GM23338 (cell line): ENCODE data around the gene EXOC2. TPM values are rescaled to one million over a fixed set of nuclear protein-coding genes. Genes with fewer than 3 reads are reported as not detected.

Source experiments
- ATAC-seq: fragments of 200-7000 bp; cut with Tn5 transposase; 3 replicates; pipeline ENCODE4 v1.9.1; 2020
- DNase-seq: peaks from one replicate; pipeline ENCODE4 v3.0.0-alpha.2; 2015; ENCODE audit warnings: low spot score
- H2AFZ ChIP-seq: fragments of 200-600 bp; sonication (generic); 2 replicates; pipeline ENCODE4 v1.8.0; 2016; ENCODE audit warnings: antibody characterized with exemption, mild to moderate bottlenecking, moderate library complexity
- H3F3A ChIP-seq: fragments of 200-600 bp; sonication (generic); replicated peaks from 2 replicates; pipeline ENCODE4 v1.8.0; 2017; ENCODE audit warnings: antibody characterized with exemption, mixed run types, low read depth
- H3K27ac ChIP-seq: fragments of 200-600 bp; sonication (generic); 2 replicates; pipeline ENCODE4 v1.6.1; 2016; ENCODE audit warnings: low read depth
- H3K27me3 ChIP-seq: fragments of 200-600 bp; sonication (generic); 2 replicates; pipeline ENCODE4 v1.8.0; 2016; ENCODE audit warnings: mild to moderate bottlenecking, mixed run types, moderate library complexity; ENCODE audit not compliant: insufficient read depth
- H3K36me3 ChIP-seq: fragments of 200-600 bp; sonication (generic); 2 replicates; pipeline ENCODE4 v1.8.0; 2016; ENCODE audit warnings: mild to moderate bottlenecking; ENCODE audit not compliant: insufficient read depth
- H3K4me1 ChIP-seq: fragments of 200-600 bp; sonication (generic); 2 replicates; pipeline ENCODE4 v1.8.0; 2016; ENCODE audit warnings: mild to moderate bottlenecking, moderate library complexity; ENCODE audit not compliant: insufficient read depth
- H3K4me2 ChIP-seq: fragments of 200-600 bp; sonication (generic); 2 replicates; pipeline ENCODE4 v1.7.1; 2017; ENCODE audit warnings: mixed run types
- H3K4me3 ChIP-seq: fragments of 200-600 bp; sonication (generic); 2 replicates; pipeline ENCODE4 v1.6.1; 2016; ENCODE audit warnings: mixed run types
- H3K79me2 ChIP-seq: fragments of 200-600 bp; sonication (generic); replicated peaks from 2 replicates; pipeline ENCODE4 v1.8.0; 2017; ENCODE audit warnings: mild to moderate bottlenecking; ENCODE audit not compliant: insufficient read depth
- H3K9me2 ChIP-seq: fragments of 200-600 bp; sonication (generic); 2 replicates; pipeline ENCODE4 v1.8.0; 2017; ENCODE audit not compliant: insufficient read depth
- H4K20me1 ChIP-seq: fragments of 200-600 bp; sonication (generic); replicated peaks from 2 replicates; pipeline ENCODE4 v1.8.0; 2017; ENCODE audit warnings: mild to moderate bottlenecking; ENCODE audit not compliant: insufficient read depth
- H3K27ac Mint-ChIP-seq: 2 replicates; pipeline ENCODE4 v1.8.0; 2020; ENCODE audit warnings: inconsistent platforms, mild to moderate bottlenecking, moderate library complexity, mixed read lengths
- H3K27me3 Mint-ChIP-seq: 3 replicates; pipeline ENCODE4 v1.8.0; 2022; ENCODE audit warnings: low read depth, mild to moderate bottlenecking, moderate library complexity, mixed read lengths, inconsistent platforms; ENCODE audit not compliant: insufficient read depth, poor library complexity
- H3K36me3 Mint-ChIP-seq: 3 replicates; pipeline ENCODE4 v1.8.0; 2021; ENCODE audit warnings: low read depth, mild to moderate bottlenecking, inconsistent platforms, moderate library complexity, mixed read lengths
- H3K4me1 Mint-ChIP-seq: 3 replicates; pipeline ENCODE4 v1.8.0; 2020; ENCODE audit warnings: mild to moderate bottlenecking, inconsistent platforms, mixed read lengths
- H3K4me3 Mint-ChIP-seq: 3 replicates; pipeline ENCODE4 v1.8.0; 2021; ENCODE audit warnings: moderate library complexity, mild to moderate bottlenecking, inconsistent platforms, mixed read lengths
- H3K9me3 Mint-ChIP-seq: 3 replicates; pipeline ENCODE4 v1.8.0; 2020; ENCODE audit warnings: moderate library complexity, mild to moderate bottlenecking, inconsistent platforms, mixed read lengths
- JUNB ChIP-seq: IDR thresholded peaks from one replicate; pipeline ENCODE4 v1.6.1; 2016; ENCODE audit warnings: antibody characterized with exemption; ENCODE audit not compliant: unreplicated experiment
- NANOG ChIP-seq: IDR thresholded peaks from 2 replicates; pipeline ENCODE4 v1.6.1; 2016; ENCODE audit warnings: antibody characterized with exemption, borderline replicate concordance
- STAT1 ChIP-seq: IDR thresholded peaks from one replicate; pipeline ENCODE4 v1.6.1; 2016; ENCODE audit warnings: antibody characterized with exemption; ENCODE audit not compliant: unreplicated experiment
- ZNF331 ChIP-seq: fragments of 250-450 bp; sonication (Bioruptor Pico); IDR thresholded peaks from 2 replicates; pipeline ENCODE4 v1.5.0; 2020; ENCODE audit warnings: low read depth, mild to moderate bottlenecking, moderate library complexity
- polyA plus RNA-seq: library from polyadenylated mRNA; unstranded; fragments of >200 nt; fragmentation: Nextera tagmentation; extraction: Ambion mirVana; gene quantifications from 2 replicates; pipeline ENCODE4 v1.2.1, GENCODE V29; 2016
- total RNA-seq: library from RNA; depleted of rRNA; stranded (reverse); fragments of >200 nt; shearing (Covaris generic); gene quantifications from 2 replicates; pipeline ENCODE4 v1.2.3, GENCODE V29; 2014
- TF ChIP-seq, protein P1 (sequence below), 2 experiments: fragments of 200-600 bp in 1 of 2; sonication (generic) in 1 of 2; conservative IDR thresholded peaks; 2 replicates each; pipeline versions ENCODE4 v1.5.1 to v1.6.1; 2016 to 2017; ENCODE audit warnings: antibody characterized with exemption in 2 of 2, low read depth in 2 of 2, mild to moderate bottlenecking in 2 of 2, moderate library complexity in 1 of 2

Gene EXOC2
- total and polyA plus RNA-seq, 2 experiments from 2014 or later: 28.7 to 93.6 TPM

DNA sequence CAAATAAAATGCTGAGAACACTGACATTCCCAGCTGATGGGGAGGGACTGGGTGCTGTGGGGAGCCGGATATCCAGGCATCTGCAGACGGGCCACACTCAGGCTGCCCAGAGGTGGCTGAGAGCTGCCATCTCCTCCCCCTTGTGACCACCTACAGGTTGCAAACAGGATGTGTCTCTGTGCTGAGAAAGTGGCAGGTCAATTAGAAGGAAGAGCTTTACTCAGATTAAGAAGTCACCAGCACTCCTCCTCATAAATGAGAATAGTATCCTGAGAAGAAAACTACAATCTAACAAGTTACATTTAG lies 99.1 kb downstream of the EXOC2 start:
- H3K4me3 Mint-ChIP-seq: no peak overlapping the region; the same call in 2 of the 3 replicates
- no peaks in the 10 kb centered on the region for H3K9me3 Mint-ChIP-seq
- H3K27me3 Mint-ChIP-seq: peaks cover 2% of the 10 kb centered on the region
- Histone ChIP-seq H3K4me2 (peak overlapping the region; percentile 6; the same call in 1 of the 2 replicates), H3K27me3 (no peaks in the 10 kb centered on the region), H4K20me1 (no peaks in the 10 kb centered on the region), H3K4me3 (no peak overlapping the region), H3F3A (no peaks in the 10 kb centered on the region), H2AFZ (no peak overlapping the region), H3K9me2 (no peaks in the 10 kb centered on the region), H3K36me3 (peaks cover 7% of the 10 kb centered on the region; the same call in 1 of the 2 replicates), H3K27ac (peak overlapping the region; percentile 41; the same call in 1 of the 2 replicates), H3K79me2 (peaks cover 17% of the 10 kb centered on the region), H3K4me1 (peaks cover 15% of the 10 kb centered on the region)
- H3K36me3 Mint-ChIP-seq: peaks cover 35% of the 10 kb centered on the region
- H3K27ac Mint-ChIP-seq: peak overlapping the region; percentile 25; the same call in 1 of the 2 replicates
- peaks cover 17% of the 10 kb centered on the region for H3K4me1 Mint-ChIP-seq
- no peak for TF ChIP-seq NANOG
- TF ChIP-seq, protein P1, sequence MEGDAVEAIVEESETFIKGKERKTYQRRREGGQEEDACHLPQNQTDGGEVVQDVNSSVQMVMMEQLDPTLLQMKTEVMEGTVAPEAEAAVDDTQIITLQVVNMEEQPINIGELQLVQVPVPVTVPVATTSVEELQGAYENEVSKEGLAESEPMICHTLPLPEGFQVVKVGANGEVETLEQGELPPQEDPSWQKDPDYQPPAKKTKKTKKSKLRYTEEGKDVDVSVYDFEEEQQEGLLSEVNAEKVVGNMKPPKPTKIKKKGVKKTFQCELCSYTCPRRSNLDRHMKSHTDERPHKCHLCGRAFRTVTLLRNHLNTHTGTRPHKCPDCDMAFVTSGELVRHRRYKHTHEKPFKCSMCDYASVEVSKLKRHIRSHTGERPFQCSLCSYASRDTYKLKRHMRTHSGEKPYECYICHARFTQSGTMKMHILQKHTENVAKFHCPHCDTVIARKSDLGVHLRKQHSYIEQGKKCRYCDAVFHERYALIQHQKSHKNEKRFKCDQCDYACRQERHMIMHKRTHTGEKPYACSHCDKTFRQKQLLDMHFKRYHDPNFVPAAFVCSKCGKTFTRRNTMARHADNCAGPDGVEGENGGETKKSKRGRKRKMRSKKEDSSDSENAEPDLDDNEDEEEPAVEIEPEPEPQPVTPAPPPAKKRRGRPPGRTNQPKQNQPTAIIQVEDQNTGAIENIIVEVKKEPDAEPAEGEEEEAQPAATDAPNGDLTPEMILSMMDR (conservative IDR thresholded peaks at IDR 0.05; ENCODE audit: low read depth in 2 of 2): 0 out of 4 replicates have a peak, but pooled peaks have one; percentile 10 to 14
- DNase-seq: peak; percentile 63
- peak; percentile 95 for ATAC-seq

- Mint-ChIP-seq H3K4me1 (peaks cover 17% of the 10 kb centered on the region), H3K27me3 (peaks cover 2% of the 10 kb centered on the region), H3K36me3 (peaks cover 33% of the 10 kb centered on the region), H3K4me3 (no peak overlapping the region; the same call in 2 of the 3 replicates), H3K9me3 (no peaks in the 10 kb centered on the region), H3K27ac (no peak overlapping the region)
- H3K4me1 ChIP-seq: peaks cover 15% of the 10 kb centered on the region
- H3K27me3 ChIP-seq: no peaks in the 10 kb centered on the region
- ATAC-seq (peak; percentile 72), DNase-seq (peak; percentile 82)
- H2AFZ ChIP-seq: no peak overlapping the region
- H3K4me3 ChIP-seq: no peak overlapping the region
- H3K4me2 ChIP-seq: no peak overlapping the region
- H3F3A ChIP-seq: no peaks in the 10 kb centered on the region
- H3K27ac ChIP-seq: peak overlapping the region; percentile 41; the same call in 1 of the 2 replicates
- H4K20me1 ChIP-seq: no peaks in the 10 kb centered on the region
- H3K9me2 ChIP-seq: no peaks in the 10 kb centered on the region
- H3K79me2 ChIP-seq: peaks cover 22% of the 10 kb centered on the region
- H3K36me3 ChIP-seq: peaks cover 7% of the 10 kb centered on the region; the same call in 1 of the 2 replicates
- TF ChIP-seq, protein P1 (conservative IDR thresholded peaks at IDR 0.05; ENCODE audit: low read depth in 2 of 2): peak; percentile 71 to 73
- TF ChIP-seq STAT1: no peak
Measured at GRCh38 chr6:593139-593906, 99.6 kb downstream of the EXOC2 start.

DNA sequence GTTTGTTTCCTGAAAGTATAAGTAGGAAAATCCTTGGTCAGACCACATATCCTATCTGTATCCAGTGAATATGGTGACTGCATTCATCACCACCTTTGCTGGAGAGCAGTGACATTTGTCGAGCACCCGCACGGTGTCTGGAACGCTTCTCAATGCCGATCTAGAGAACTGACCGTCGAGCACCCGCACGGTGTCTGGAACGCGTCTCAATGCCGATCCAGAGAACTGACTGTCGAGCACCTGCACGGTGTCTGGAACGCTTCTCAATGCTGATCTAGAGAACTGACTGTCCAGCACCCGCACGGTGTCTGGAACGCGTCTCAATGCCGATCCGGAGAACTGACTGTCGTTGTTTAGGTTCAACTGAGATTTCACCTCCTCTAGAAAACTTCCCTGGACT lies 103.8 kb downstream of the EXOC2 start:
- Histone ChIP-seq H3K9me2 (no peaks in the 10 kb centered on the region), H3K27me3 (no peaks in the 10 kb centered on the region), H3K4me2 (no peak overlapping the region), H2AFZ (no peak overlapping the region), H4K20me1 (peaks cover 3% of the 10 kb centered on the region), H3K36me3 (peaks cover 7% of the 10 kb centered on the region; the same call in 1 of the 2 replicates), H3K79me2 (peaks cover 32% of the 10 kb centered on the region), H3K4me1 (peaks cover 29% of the 10 kb centered on the region), H3K4me3 (no peak overlapping the region), H3F3A (no peaks in the 10 kb centered on the region), H3K27ac (no peak overlapping the region)
- no peak for ATAC-seq
- Mint-ChIP-seq H3K9me3 (no peaks in the 10 kb centered on the region), H3K36me3 (peaks cover 26% of the 10 kb centered on the region), H3K27me3 (peaks cover 2% of the 10 kb centered on the region), H3K27ac (no peak overlapping the region), H3K4me1 (peaks cover 24% of the 10 kb centered on the region), H3K4me3 (no peak overlapping the region)
- DNase-seq: no peak
- TF ChIP-seq ZNF331 (CRISPR knock-in tag) (no peak), JUNB (no peak)
